ENCODE results near the gene HSPA1L.

Gene HSPA1L

DNA sequence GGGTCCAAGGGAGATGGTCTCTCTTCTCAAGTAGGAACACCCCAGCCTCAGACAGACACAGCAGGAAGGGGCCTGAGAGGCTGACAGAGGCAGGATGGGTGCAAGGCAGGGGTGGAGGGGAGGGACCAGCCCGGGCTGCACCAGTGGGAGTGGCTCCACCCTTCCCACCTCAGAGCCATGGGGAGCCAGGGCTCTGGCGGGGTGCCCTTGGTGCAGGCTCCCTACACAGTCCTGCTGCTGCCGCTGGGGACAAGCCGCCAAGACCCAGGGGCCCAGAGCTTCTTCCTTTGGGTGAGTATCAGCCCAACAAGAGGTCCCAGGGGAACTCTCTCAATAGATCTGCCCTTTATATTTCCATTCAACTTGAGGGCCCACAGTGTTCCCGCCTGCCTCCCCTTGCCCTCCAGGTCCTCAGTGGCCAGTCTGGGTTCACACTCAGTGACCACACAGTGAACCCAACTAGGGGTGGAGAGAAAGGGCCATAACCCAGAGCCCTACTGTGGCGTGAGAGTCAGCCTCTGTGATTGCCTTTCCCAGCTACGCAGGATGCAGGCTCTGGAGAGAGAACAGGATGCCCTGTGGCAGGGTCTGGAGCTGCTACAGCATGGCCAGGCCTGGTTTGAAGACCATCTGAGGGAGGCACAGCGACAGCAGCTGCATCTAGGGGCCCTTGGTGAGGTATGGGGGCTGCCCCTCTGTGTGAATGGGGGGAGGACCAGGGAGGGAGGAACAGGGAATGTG, 52.0 kb downstream of the HSPA1L start:
- DNase-seq: no peak

DNA sequence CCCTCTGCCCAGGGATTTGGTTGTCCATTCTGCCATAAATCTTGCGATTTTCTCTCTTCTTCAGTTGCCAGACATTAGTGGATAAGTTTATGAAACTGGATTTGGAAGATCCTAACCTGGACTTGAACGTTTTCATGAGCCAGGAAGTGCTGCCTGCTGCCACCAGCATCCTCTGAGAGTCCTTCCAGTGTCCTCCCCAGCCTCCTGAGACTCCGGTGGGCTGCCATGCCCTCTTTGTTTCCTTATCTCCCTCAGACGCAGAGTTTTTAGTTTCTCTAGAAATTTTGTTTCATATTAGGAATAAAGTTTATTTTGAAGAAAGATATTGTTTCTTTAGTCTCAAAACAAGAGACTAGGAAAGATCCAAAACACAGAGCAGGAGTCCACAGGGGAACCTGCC, 52.7 kb downstream of the HSPA1L start, which contains the start of gene SAPCD1:
Gene SAPCD1, plus strand, starts transcription at position 301 of the 400 bp plus-strand sequence. CDS start 399 bp downstream, outside the sequence.
- no peak for DNase-seq

GRCh38 chr6:31761343-31761742, 53.7 kb downstream of the HSPA1L start:
- no peak for DNase-seq

DNA sequence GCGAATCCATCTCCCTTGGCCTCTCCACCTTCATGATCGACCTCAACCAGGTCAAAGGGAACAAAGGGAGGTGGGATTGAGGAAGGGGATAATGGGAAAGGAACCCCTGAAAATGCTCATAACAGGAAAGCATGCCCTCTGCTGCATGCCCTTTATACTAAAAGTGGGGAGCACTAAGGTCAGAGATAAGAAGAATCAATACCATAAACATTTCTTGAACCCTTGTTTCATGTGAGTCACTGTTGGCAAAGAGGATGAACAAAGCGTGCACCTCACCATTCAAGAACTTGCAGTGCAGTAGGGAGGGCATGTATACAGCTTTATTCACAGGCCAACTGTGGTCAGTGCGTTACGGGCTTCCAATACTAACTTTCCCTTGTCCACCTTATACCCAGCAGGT, 54.3 kb downstream of the HSPA1L start:
- DNase-seq: no peak

All from NCI-H2081 (cell line).